Measurements from ENCODE around the gene CUX1. TPM values are rescaled to one million over a fixed set of nuclear protein-coding genes. Genes with fewer than 3 reads are reported as not detected.

The CUX1 gene
- total RNA-seq, 1 experiment from 2014 or later: 53.5 TPM

- Histone ChIP-seq H3K27ac (ENCODE audit: insufficient read length, low read depth, low read length) (no peak overlapping the region), H3K4ac (ENCODE audit: low read depth, low read length) (no peak overlapping the region), H2BK20ac (ENCODE audit: low read depth, low read length, poor library complexity, severe bottlenecking) (no peak overlapping the region), H3K79me1 (ENCODE audit: insufficient read depth, low read depth, low read length, poor library complexity, severe bottlenecking) (no peaks in the 10 kb centered on the region), H2BK15ac (ENCODE audit: low read depth, low read length) (no peak overlapping the region), H3K23me2 (ENCODE audit: insufficient read length, low read depth, low read length, poor library complexity, severe bottlenecking) (no peaks in the 10 kb centered on the region), H3K4me2 (ENCODE audit: insufficient read depth, insufficient read length, low read length) (no peak overlapping the region), H2AFZ (ENCODE audit: low read length) (no peak overlapping the region), H3K9me3 (ENCODE audit: control insufficient read depth, low read depth, low read length) (no peaks in the 10 kb centered on the region), H3K79me2 (ENCODE audit: insufficient read depth, low read length) (no peaks in the 10 kb centered on the region), H4K8ac (replicated peaks; ENCODE audit: insufficient read length, low read depth, low read length) (no peak overlapping the region), H3K18ac (ENCODE audit: insufficient read length, low read depth, low read length) (no peak overlapping the region), H2BK120ac (ENCODE audit: low read depth, low read length, poor library complexity, severe bottlenecking) (no peak overlapping the region), H3K56ac (ENCODE audit: insufficient read length, low read depth, low read length) (no peak overlapping the region), H4K91ac (ENCODE audit: insufficient read length, low read depth, low read length) (no peak overlapping the region), H3K23ac (ENCODE audit: insufficient read length, low read depth, low read length) (no peak overlapping the region), H4K5ac (ENCODE audit: insufficient read length, low read depth, low read length) (no peak overlapping the region), H3T11ph (ENCODE audit: low read length) (no peak overlapping the region), H3K9ac (ENCODE audit: extremely low read depth, insufficient read length, low read length) (no peak overlapping the region), H3K27me3 (ENCODE audit: insufficient read depth, low read length) (no peaks in the 10 kb centered on the region), H2BK12ac (ENCODE audit: insufficient read length, low read depth, low read length) (no peak overlapping the region), H3K14ac (ENCODE audit: insufficient read depth, low read length) (no peak overlapping the region), H2BK5ac (ENCODE audit: insufficient read length, low read length) (no peak overlapping the region), H4K20me1 (ENCODE audit: control insufficient read depth, insufficient read depth, insufficient read length) (no peaks in the 10 kb centered on the region), H3K4me1 (ENCODE audit: insufficient read depth, low read length) (no peaks in the 10 kb centered on the region), H2AK5ac (ENCODE audit: insufficient read length, low read length) (no peak overlapping the region)
- peaks cover 6 to 24% (median 7%) of the 10 kb centered on the region in 3 experiments; a peak in 6 of 7 replicates for H3K36me3 Mint-ChIP-seq (ENCODE audit: insufficient read depth in 1 of 3, low read depth in 3 of 3)
- DNase-seq: no peak
- H3K27ac Mint-ChIP-seq: peak overlapping the region in 2 of 3 experiments; percentile 65 to 90; a peak in 4 of 7 replicates
- H3K9me3 Mint-ChIP-seq: no peaks in the 10 kb centered on the region; a peak in 1 of 5 replicates
- no peaks in the 10 kb centered on the region for H3K27me3 Mint-ChIP-seq (ENCODE audit: low read depth)
- no peak overlapping the region for H3K4me3 Mint-ChIP-seq
- no CpG with 5 or more reads among the region's 13 CpGs for WGBS (ENCODE audit: extremely low coverage, insufficient read length, low lambda C conversion rate)
- peaks cover 28 to 37% of the 10 kb centered on the region in 2 experiments for H3K4me1 Mint-ChIP-seq
- no peak for TF ChIP-seq CTCF (conservative IDR thresholded peaks at IDR 0.05)
These were observed 280.3 kb downstream of the CUX1 start for GRCh38 chr7:102097601-102098161.

Data from H9 (cell line).